NCI-H460 (cell line): ENCODE measurements around the gene PDCD5. TPM values are rescaled to one million over a fixed set of nuclear protein-coding genes. Genes with fewer than 3 reads are reported as not detected.
"Not testable (repeated sequence)": the region's sequence is repeated elsewhere in the genome, so short reads cannot be mapped to it uniquely, and the experiment has no call there.

ENCODE experiments used
- DNase-seq: peaks from one replicate; pipeline ENCODE4 v3.0.0-alpha.2; 2016; ENCODE audit warnings: low read depth; ENCODE audit errors: extremely low read depth
- total RNA-seq: library from RNA; depleted of rRNA; stranded (reverse); fragments of >200 nt; shearing (Covaris generic); gene quantifications from 2 replicates; pipeline ENCODE4 v1.2.3, GENCODE V29; 2014

PDCD5 gene
- total RNA-seq, 1 experiment from 2014 or later = 135 TPM

GRCh38 chr19:32573492-32573794 is 7.5 kb upstream of the PDCD5 start:
- DNase-seq = no peak

GRCh38 chr19:32576790-32577189 is 4.2 kb upstream of the PDCD5 start:
- no peak for DNase-seq

- no peak for DNase-seq
These were observed 563 bp upstream of the PDCD5 start for GRCh38 chr19:32580353-32580900.

GRCh38 chr19:32581705-32582179 is 752 bp downstream of the PDCD5 start:
- DNase-seq = no peak

- not testable (repeated sequence) for DNase-seq
These were observed 6.9 kb downstream of the PDCD5 start for GRCh38 chr19:32587747-32588504.

GRCh38 chr19:32594021-32594420 is 13.0 kb downstream of the PDCD5 start:
- DNase-seq = no peak

GRCh38 chr19:32595491-32595890 is 14.5 kb downstream of the PDCD5 start:
- no peak for DNase-seq

- no peak for DNase-seq
These were observed 17.0 kb downstream of the PDCD5 start for GRCh38 chr19:32598022-32598421.

- no peak for DNase-seq
These were observed 18.3 kb downstream of the PDCD5 start for GRCh38 chr19:32599258-32599657.

GRCh38 chr19:32599736-32600157 is 18.8 kb downstream of the PDCD5 start:
- DNase-seq = peak; percentile 44

- DNase-seq = no peak
These were observed 23.0 kb downstream of the PDCD5 start for GRCh38 chr19:32603961-32604360.

- no peak for DNase-seq
These were observed 24.6 kb downstream of the PDCD5 start for GRCh38 chr19:32605544-32605943.

- DNase-seq = no peak
These were observed 25.3 kb downstream of the PDCD5 start for GRCh38 chr19:32606289-32606688.

- DNase-seq = no peak
These were observed 26.5 kb downstream of the PDCD5 start for GRCh38 chr19:32607479-32607878.

GRCh38 chr19:32611161-32611560 is 30.2 kb downstream of the PDCD5 start:
- DNase-seq = no peak

- no peak for DNase-seq
These were observed 32.0 kb downstream of the PDCD5 start for GRCh38 chr19:32613008-32613407.

- DNase-seq = no peak
These were observed 33.9 kb downstream of the PDCD5 start for GRCh38 chr19:32614916-32615315.

GRCh38 chr19:32615569-32615968 is 34.6 kb downstream of the PDCD5 start:
- no peak for DNase-seq

GRCh38 chr19:32619051-32619685 is 38.2 kb downstream of the PDCD5 start:
- no peak for DNase-seq

GRCh38 chr19:32622002-32622401 is 41.0 kb downstream of the PDCD5 start:
- no peak for DNase-seq

GRCh38 chr19:32624410-32624809 is 43.4 kb downstream of the PDCD5 start:
- DNase-seq = no peak

- no peak for DNase-seq
These were observed 46.0 kb downstream of the PDCD5 start for GRCh38 chr19:32626969-32627368.
